OCI-LY7 (cell line): ENCODE measurements around the gene NME7.

Source experiments
- EZH2phosphoT487 ChIP-seq: fragments of 200-600 bp; sonication (generic); IDR thresholded peaks from 2 replicates; pipeline ENCODE4 v1.6.1; 2018; ENCODE audit warnings: low read depth, borderline replicate concordance, mild to moderate bottlenecking, mixed run types, antibody characterized with exemption, low read length, moderate library complexity, mixed read lengths
- TF ChIP-seq, protein P1 (sequence below): fragments of 200-600 bp; sonication (generic); conservative IDR thresholded peaks from 2 replicates; pipeline ENCODE4 v1.5.1; 2014; ENCODE audit warnings: mild to moderate bottlenecking, antibody characterized with exemption, low read length, moderate library complexity, mixed read lengths

DNA sequence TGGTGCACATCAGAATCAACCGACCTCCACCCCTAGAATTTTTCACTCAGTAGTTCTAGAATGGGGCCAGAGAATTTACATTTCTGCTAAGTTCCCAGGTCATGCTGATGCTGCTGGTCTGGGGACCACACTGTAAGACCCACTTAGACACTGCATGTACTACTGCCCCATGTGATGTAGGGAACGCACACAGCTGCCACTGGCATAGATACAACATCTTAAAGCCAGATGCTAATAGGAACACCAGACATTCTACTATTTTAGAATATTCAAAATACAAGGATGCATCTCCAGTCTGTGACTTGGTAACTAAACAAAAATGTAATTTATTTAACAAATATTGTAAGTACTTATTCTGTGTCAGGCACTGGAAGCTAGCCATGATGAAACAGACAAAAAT lies 275.2 kb downstream of the NME7 start:
- TF ChIP-seq, protein P1, sequence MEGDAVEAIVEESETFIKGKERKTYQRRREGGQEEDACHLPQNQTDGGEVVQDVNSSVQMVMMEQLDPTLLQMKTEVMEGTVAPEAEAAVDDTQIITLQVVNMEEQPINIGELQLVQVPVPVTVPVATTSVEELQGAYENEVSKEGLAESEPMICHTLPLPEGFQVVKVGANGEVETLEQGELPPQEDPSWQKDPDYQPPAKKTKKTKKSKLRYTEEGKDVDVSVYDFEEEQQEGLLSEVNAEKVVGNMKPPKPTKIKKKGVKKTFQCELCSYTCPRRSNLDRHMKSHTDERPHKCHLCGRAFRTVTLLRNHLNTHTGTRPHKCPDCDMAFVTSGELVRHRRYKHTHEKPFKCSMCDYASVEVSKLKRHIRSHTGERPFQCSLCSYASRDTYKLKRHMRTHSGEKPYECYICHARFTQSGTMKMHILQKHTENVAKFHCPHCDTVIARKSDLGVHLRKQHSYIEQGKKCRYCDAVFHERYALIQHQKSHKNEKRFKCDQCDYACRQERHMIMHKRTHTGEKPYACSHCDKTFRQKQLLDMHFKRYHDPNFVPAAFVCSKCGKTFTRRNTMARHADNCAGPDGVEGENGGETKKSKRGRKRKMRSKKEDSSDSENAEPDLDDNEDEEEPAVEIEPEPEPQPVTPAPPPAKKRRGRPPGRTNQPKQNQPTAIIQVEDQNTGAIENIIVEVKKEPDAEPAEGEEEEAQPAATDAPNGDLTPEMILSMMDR, result no peak
- TF ChIP-seq EZH2phosphoT487, result no peak
